H7 (cell line): Measurements from ENCODE around the gene TFF1. TPM values are rescaled to one million over a fixed set of nuclear protein-coding genes. Genes with fewer than 3 reads are reported as not detected.

Experiments
- DNase-seq: peaks from one replicate; pipeline ENCODE4 v3.0.0; 2012
- H3K27me3 ChIP-seq: 2 replicates; pipeline ENCODE4 v1.6.0; 2011; ENCODE audit warnings: mild to moderate bottlenecking, low read length; ENCODE audit not compliant: control insufficient read depth, insufficient read depth
- H3K36me3 ChIP-seq: replicated peaks from 2 replicates; pipeline ENCODE4 v1.5.1; 2011; ENCODE audit warnings: low read length; ENCODE audit not compliant: control insufficient read depth, insufficient read depth
- H3K4me3 ChIP-seq: 2 replicates; pipeline ENCODE4 v1.5.1; 2011; ENCODE audit warnings: low read depth, mild to moderate bottlenecking, control low read depth, low read length, moderate library complexity; ENCODE audit not compliant: insufficient read depth
- total RNA-seq: library from RNA; depleted of rRNA; stranded (reverse); fragments of >200 nt; shearing (Covaris generic); gene quantifications from 2 replicates; pipeline ENCODE4 v1.2.3, GENCODE V29; 2014; rRNA removed

Gene TFF1
- total RNA-seq, 1 experiment from 2014 or later: not detected

GRCh38 chr21:42320791-42321190, 45.5 kb downstream of the TFF1 start:
- Histone ChIP-seq H3K27me3 (no peaks in the 10 kb centered on the region), H3K36me3 (no peaks in the 10 kb centered on the region), H3K4me3 (no peak overlapping the region)
- no peak for DNase-seq

- H3K36me3 ChIP-seq: no peaks in the 10 kb centered on the region
- DNase-seq: peak; percentile 46
- H3K4me3 ChIP-seq: no peak overlapping the region
- no peaks in the 10 kb centered on the region for H3K27me3 ChIP-seq
These were observed 46.3 kb downstream of the TFF1 start for GRCh38 chr21:42319851-42320572.

GRCh38 chr21:42319376-42319775, 47.0 kb downstream of the TFF1 start:
- H3K4me3 ChIP-seq: no peak overlapping the region
- H3K27me3 ChIP-seq: no peaks in the 10 kb centered on the region
- H3K36me3 ChIP-seq: no peaks in the 10 kb centered on the region
- DNase-seq: peak; percentile 13

- H3K36me3 ChIP-seq: no peaks in the 10 kb centered on the region
- H3K4me3 ChIP-seq: no peak overlapping the region
- DNase-seq: peak; percentile 48
- H3K27me3 ChIP-seq: no peaks in the 10 kb centered on the region
These were observed 48.2 kb downstream of the TFF1 start for GRCh38 chr21:42317826-42318746.

GRCh38 chr21:42317341-42317741, 49.0 kb downstream of the TFF1 start:
- H3K36me3 ChIP-seq: no peaks in the 10 kb centered on the region
- peak; percentile 56 for DNase-seq
- H3K27me3 ChIP-seq: no peaks in the 10 kb centered on the region
- no peak overlapping the region for H3K4me3 ChIP-seq

- Histone ChIP-seq H3K4me3 (no peak overlapping the region), H3K27me3 (no peaks in the 10 kb centered on the region; the same call in 1 of the 2 replicates), H3K36me3 (no peaks in the 10 kb centered on the region)
- DNase-seq: peak; percentile 21
These were observed 49.4 kb downstream of the TFF1 start for GRCh38 chr21:42316891-42317290.

GRCh38 chr21:42315296-42315891, 50.9 kb downstream of the TFF1 start, which contains the start of gene TFF3:
TSS of gene TFF3 (minus strand) at chr21:42315409. CDS start at chr21:42315374, 35 bp downstream.
- peak; percentile 41 for DNase-seq
- Histone ChIP-seq H3K36me3 (no peaks in the 10 kb centered on the region), H3K4me3 (no peak within 1 kb of the TSS), H3K27me3 (no peaks in the 10 kb centered on the region; the same call in 1 of the 2 replicates)

- Histone ChIP-seq H3K36me3 (no peaks in the 10 kb centered on the region), H3K4me3 (no peak overlapping the region), H3K27me3 (peaks cover 2% of the 10 kb centered on the region)
- DNase-seq: peak; percentile 10
These were observed 51.6 kb downstream of the TFF1 start for GRCh38 chr21:42314616-42315295.

- peak; percentile 78 for DNase-seq
These were observed 52.8 kb downstream of the TFF1 start for GRCh38 chr21:42313501-42313969.

GRCh38 chr21:42312626-42313104, 53.7 kb downstream of the TFF1 start:
- Histone ChIP-seq H3K27me3 (peaks cover 2% of the 10 kb centered on the region), H3K4me3 (no peak overlapping the region), H3K36me3 (no peaks in the 10 kb centered on the region)
- DNase-seq: peak; percentile 51

More at GRCh38 chr21:42313501-42313969, 52.8 kb downstream of the TFF1 start:
- Histone ChIP-seq H3K4me3 (no peak overlapping the region), H3K36me3 (no peaks in the 10 kb centered on the region), H3K27me3 (peaks cover 2% of the 10 kb centered on the region)

Other genes starting within 250 kb of the TFF1 start
- 0.07 and 0.92 TPM in 2 replicates for gene ABCG1, start 147.4 kb downstream of the TFF1 start, total RNA-seq
- 2.1 and 9.2 TPM in 2 replicates for gene TFF3, start 51.1 kb downstream of the TFF1 start, total RNA-seq
- not detected in 2 replicates for gene TFF2, start 15.5 kb downstream of the TFF1 start, total RNA-seq
- gene TMPRSS3, start 29.5 kb upstream of the TFF1 start, total RNA-seq: not detected in 2 replicates
- not detected in 2 replicates for gene UBASH3A, start 37.4 kb upstream of the TFF1 start, total RNA-seq
- 0.15 TPM in 1 of 2 replicates, not detected in the other for gene RSPH1, start 129.7 kb upstream of the TFF1 start, total RNA-seq
- 5.7 and 8.2 TPM in 2 replicates for gene SLC37A1, start 147.3 kb upstream of the TFF1 start, total RNA-seq